ENCODE results near the gene MAB21L2. TPM values are rescaled to one million over a fixed set of nuclear protein-coding genes. Genes with fewer than 3 reads are reported as not detected.

MAB21L2 gene
- total and polyA plus RNA-seq, 10 of the 15 experiments (the other 5 are each of a cell fraction or from before 2014, with no cell fraction given): 0.11 to 0.25 TPM; not detected in 8

DNA sequence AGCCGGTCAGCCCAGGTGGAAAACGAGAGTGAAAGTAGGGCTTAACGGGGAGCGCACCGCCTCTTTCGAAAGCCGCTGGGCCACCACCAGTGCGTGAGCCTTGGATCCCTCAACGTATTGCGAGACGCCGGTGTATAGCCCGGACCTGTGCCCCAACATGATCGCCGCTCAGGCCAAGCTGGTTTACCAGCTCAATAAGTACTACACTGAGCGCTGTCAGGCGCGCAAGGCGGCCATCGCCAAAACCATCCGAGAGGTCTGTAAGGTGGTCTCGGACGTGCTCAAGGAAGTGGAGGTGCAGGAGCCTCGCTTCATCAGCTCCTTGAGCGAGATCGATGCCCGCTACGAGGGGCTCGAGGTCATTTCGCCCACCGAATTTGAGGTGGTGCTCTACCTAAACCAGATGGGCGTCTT is 929 bp downstream of the MAB21L2 start:
- ATAC-seq (no peak), FAIRE-seq (no peak), DNase-seq (ENCODE audit: low read depth, low spot score) (no peak)
- ChIA-PET RAD21 (ENCODE audit: unreplicated experiment) (no interaction called here), SMC1A (ENCODE audit: uncharacterized antibody, unreplicated experiment) (no interaction called here), POLR2A (no interaction called here), CTCF (no interaction called here)
- no peaks in the 10 kb centered on the region for H3K27me3 ChIP-seq (replicated peaks in 1 of 2; ENCODE audit: control insufficient read depth in 2 of 2, insufficient read depth in 2 of 2, low read length in 1 of 2)
- peaks cover 17% of the 10 kb centered on the region; the same call in 2 of the 3 replicates for H3K9me3 ChIP-seq (replicated peaks; ENCODE audit: control insufficient read depth, insufficient read depth, low read length)
- intact Hi-C loops (cut with micrococcal nuclease; ENCODE audit: unreplicated experiment): no loop called here
- no peaks in the 10 kb centered on the region for H3K79me2 ChIP-seq (ENCODE audit: control insufficient read depth, insufficient read depth, low read length)
- in situ Hi-C loops (cut with MboI): no loop called here
- no TSS peak for BruUV-seq (replicated peaks)
- H4K20me1 ChIP-seq (ENCODE audit: control insufficient read depth, insufficient read depth): no peaks in the 10 kb centered on the region
- no peak overlapping the region for H3K4me3 ChIP-seq
- no peak overlapping the region for H3K9ac ChIP-seq (ENCODE audit: control insufficient read depth, insufficient read depth, low read length)
- no peaks in the 10 kb centered on the region for H3K4me1 ChIP-seq (ENCODE audit: control insufficient read depth, insufficient read depth, low read length)
- TF ChIP-seq DPF2 (IDR thresholded peaks at IDR 0.05) (no peak), IRF5 (IDR thresholded peaks at IDR 0.05; ENCODE audit: borderline replicate concordance) (no peak), BMI1 (IDR thresholded peaks at IDR 0.05; ENCODE audit: borderline replicate concordance) (no peak), NBN (IDR thresholded peaks at IDR 0.05) (no peak), RAD51 (IDR thresholded peaks at IDR 0.05) (no peak)
- TF ChIP-seq, protein P1, sequence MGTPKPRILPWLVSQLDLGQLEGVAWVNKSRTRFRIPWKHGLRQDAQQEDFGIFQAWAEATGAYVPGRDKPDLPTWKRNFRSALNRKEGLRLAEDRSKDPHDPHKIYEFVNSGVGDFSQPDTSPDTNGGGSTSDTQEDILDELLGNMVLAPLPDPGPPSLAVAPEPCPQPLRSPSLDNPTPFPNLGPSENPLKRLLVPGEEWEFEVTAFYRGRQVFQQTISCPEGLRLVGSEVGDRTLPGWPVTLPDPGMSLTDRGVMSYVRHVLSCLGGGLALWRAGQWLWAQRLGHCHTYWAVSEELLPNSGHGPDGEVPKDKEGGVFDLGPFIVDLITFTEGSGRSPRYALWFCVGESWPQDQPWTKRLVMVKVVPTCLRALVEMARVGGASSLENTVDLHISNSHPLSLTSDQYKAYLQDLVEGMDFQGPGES (IDR thresholded peaks at IDR 0.05): no peak
- peaks cover 7 to 22% of the 10 kb centered on the region in 2 experiments for H3K36me3 ChIP-seq (ENCODE audit: control insufficient read depth in 2 of 2, insufficient read depth in 2 of 2, low read length in 1 of 2)
- no peak overlapping the region for H3K4me2 ChIP-seq (ENCODE audit: control insufficient read depth, insufficient read depth)
- WGBS (ENCODE audit: insufficient coverage, insufficient replicate concordance, low lambda C conversion rate, missing lambda C conversion rate): 98% methylated on average over 32 of the region's 32 CpGs
- no peak overlapping the region for H3K27ac ChIP-seq (ENCODE audit: control insufficient read depth, insufficient read depth)
- no peak overlapping the region for H2AFZ ChIP-seq (ENCODE audit: control insufficient read depth, low read depth, low read length)

Measured in GM12878 (cell line).